GM12878 (cell line): ENCODE results near the gene DOCK9.

ENCODE experiments used
- BACH1 ChIP-seq: fragments of 450-650 bp; IDR thresholded peaks from 2 replicates; pipeline ENCODE4 v1.6.1; 2017; ENCODE audit warnings: mild to moderate bottlenecking, borderline replicate concordance
- CREB1 ChIP-seq: IDR thresholded peaks from 2 replicates; pipeline ENCODE4 v1.6.1; 2012; ENCODE audit warnings: low read depth, mild to moderate bottlenecking, inconsistent platforms
- CREM ChIP-seq: IDR thresholded peaks from 2 replicates; pipeline ENCODE4 v1.6.1; 2014; ENCODE audit warnings: antibody characterized with exemption, low read depth
- CTCF ChIP-seq, 3 experiments: IDR thresholded peaks in 2 of 3; conservative IDR thresholded peaks in 1 of 3; 2 replicates each; pipeline ENCODE4 v1.5.1; 2011; ENCODE audit warnings: low read depth in 3 of 3, low read length in 3 of 3, mild to moderate bottlenecking in 3 of 3, control low read depth in 2 of 3, moderate library complexity in 2 of 3, inconsistent platforms in 1 of 3, mixed read lengths in 1 of 3; ENCODE audit not compliant: control insufficient read depth in 2 of 3, insufficient read depth in 1 of 3; ENCODE audit errors: extremely low read depth in 1 of 3
- EP300 ChIP-seq, 2 experiments: fragments of 150-350 bp in 1 of 2; IDR thresholded peaks; 2 replicates each; pipeline ENCODE4 v1.6.1; 2011 to 2012; ENCODE audit warnings: low read depth in 2 of 2, low read length in 2 of 2, borderline replicate concordance in 1 of 2, improper control_type of control experiment in 1 of 2, inconsistent platforms in 1 of 2; ENCODE audit not compliant: control insufficient read depth in 1 of 2
- EZH2 ChIP-seq: IDR thresholded peaks from 2 replicates; pipeline ENCODE4 v1.6.1; 2012; ENCODE audit warnings: low read depth, mild to moderate bottlenecking, control low read depth, inconsistent platforms, low read length, borderline replicate concordance; ENCODE audit not compliant: control insufficient read depth
- FOXM1 ChIP-seq: IDR thresholded peaks from 2 replicates; pipeline ENCODE4 v1.6.1; 2012; ENCODE audit warnings: low read depth, mild to moderate bottlenecking, inconsistent platforms, low read length, moderate library complexity
- SMC3 ChIP-seq: IDR thresholded peaks from 2 replicates; pipeline ENCODE4 v1.6.1; 2011; ENCODE audit warnings: low read length, improper control_type of control experiment, borderline replicate concordance
- SPI1 ChIP-seq: IDR thresholded peaks from 2 replicates; pipeline ENCODE4 v1.6.1; 2011; ENCODE audit warnings: low read depth, mild to moderate bottlenecking, low read length, moderate library complexity, borderline replicate concordance; ENCODE audit not compliant: insufficient read depth
- SREBF2 ChIP-seq: IDR thresholded peaks from 2 replicates; pipeline ENCODE4 v1.6.1; 2012; ENCODE audit warnings: mild to moderate bottlenecking, low read length

GRCh38 chr13:98839856-98840769 is 137.8 kb downstream of the DOCK9 start:
- TF ChIP-seq EP300 (IDR thresholded peaks at IDR 0.05; ENCODE audit: borderline replicate concordance in 1 of 2, control insufficient read depth in 1 of 2, low read depth in 2 of 2, low read length in 2 of 2), result no peak
- no peak for TF ChIP-seq BACH1
- TF ChIP-seq CTCF (IDR thresholded peaks at IDR 0.05 in 2 of 3, conservative IDR thresholded peaks at IDR 0.05 in 1 of 3; ENCODE audit: control insufficient read depth in 2 of 3, extremely low read depth in 1 of 3, insufficient read depth in 1 of 3, low read depth in 3 of 3, low read length in 3 of 3), result peak; percentile 81 to 93 (median 91)
- TF ChIP-seq FOXM1, result no peak
- TF ChIP-seq EZH2, result no peak
- no peak for TF ChIP-seq SPI1
- TF ChIP-seq SMC3, result peak; percentile 42; the same call in 1 of the 2 replicates
- no peak for TF ChIP-seq CREM
- TF ChIP-seq SREBF2, result no peak
- TF ChIP-seq CREB1, result no peak
